IPS-18c (cell line): ENCODE data around the gene NDUFA7.
A peak's percentile ranks its signal among the peaks of the same experiment; 100 is the strongest.
"Not testable (repeated sequence)": the region's sequence is repeated elsewhere in the genome, so short reads cannot be mapped to it uniquely, and the experiment has no call there.

Experiments
- H3K4me3 ChIP-seq: 2 replicates; pipeline ENCODE4 v1.7.0; 2013; ENCODE audit warnings: low read depth, mild to moderate bottlenecking, low read length, moderate library complexity; ENCODE audit not compliant: insufficient read depth
- H3K9me3 ChIP-seq: one replicate; pipeline ENCODE4 v1.6.1; 2013; ENCODE audit warnings: mild to moderate bottlenecking, low read length, moderate library complexity; ENCODE audit not compliant: control insufficient read depth, insufficient read depth

The NDUFA7 gene

DNA sequence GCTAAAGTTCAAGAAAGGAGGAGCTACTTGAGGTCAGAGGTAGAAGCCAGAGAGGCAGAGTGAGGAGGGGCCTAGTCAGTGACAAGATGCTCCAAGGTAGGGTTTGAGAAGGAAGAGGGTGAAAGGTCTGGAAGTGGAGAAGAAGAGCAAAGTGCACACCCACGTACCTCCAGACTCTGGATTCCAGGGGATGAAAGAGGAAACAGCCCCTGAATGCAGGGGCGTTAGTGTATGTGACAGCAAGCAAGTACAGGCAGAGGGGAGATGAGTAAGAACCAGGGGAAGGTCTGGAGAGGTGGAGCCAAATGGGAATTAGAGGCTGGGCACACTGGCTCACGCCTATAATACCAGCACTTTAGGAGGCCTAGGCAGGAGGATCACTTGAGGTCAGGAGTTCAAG is 8.8 kb upstream of the NDUFA7 start:
- Histone ChIP-seq H3K4me3 (no peak overlapping the region), H3K9me3 (peaks cover 2% of the 10 kb centered on the region)

DNA sequence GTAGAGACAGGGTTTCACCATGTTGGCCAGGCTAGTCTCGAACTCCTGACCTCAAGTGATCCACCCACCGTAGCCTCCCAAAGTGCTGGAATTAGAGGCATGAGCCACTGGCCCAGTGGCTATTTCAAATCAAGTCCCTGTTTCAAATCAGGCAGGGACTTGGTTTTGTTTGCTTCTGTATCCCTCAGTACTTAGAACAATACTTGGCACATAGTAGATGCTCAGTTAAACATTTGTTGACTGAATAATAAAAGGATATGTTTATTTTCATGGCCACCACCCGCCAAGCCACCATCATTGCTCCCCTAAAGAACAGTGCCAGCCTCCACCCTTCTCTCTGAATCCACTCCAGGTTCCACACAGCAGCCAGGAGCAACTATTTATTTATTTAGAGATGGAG is 4.3 kb upstream of the NDUFA7 start:
- no peak overlapping the region for H3K4me3 ChIP-seq

DNA sequence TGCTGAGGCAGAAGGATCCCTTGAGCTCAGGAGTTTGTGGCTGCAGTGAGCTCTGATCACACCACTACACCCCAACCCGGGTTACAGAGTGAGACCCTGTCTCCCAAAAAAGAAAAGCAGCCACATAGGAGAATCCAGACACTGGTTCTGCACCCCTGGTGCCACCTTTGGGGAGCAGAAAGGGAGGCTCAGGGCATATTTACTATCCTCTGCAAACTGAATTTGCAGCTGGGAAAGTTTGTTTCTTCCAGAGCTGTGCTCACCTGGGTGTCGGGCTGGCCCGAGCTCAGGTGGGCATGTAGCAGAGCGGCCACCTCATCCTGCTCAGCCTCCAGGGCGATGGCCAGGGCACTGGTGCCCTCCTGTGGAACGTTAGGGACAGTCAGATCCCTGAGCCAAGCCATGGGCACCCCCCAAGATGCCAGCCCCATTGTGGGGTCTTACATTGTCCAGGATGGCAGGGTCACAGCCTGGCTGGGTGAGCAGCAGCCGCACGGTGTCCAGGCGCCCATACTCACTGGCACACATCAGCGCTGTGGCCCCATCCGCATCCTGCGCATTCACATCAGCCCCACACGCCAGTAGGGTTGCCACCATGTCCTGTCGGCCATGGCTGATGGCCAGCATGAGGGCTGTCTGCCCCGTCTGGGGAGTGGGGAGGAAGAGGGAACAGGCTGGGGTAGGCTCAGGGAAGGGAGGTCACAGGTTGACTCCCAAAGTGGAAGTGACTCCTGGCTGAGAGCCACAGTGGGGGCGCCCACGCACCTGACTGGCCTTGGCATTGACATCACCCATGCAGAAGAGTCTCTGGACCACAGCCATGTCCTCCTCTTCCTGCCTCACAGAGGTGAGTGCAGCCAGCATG is 3.2 kb upstream of the NDUFA7 start:
- Histone ChIP-seq H3K9me3 (peaks cover 2% of the 10 kb centered on the region), H3K4me3 (no peak overlapping the region)

More for the DNA sequence above, 4.3 kb upstream of the NDUFA7 start:
- H3K9me3 ChIP-seq = peaks cover 2% of the 10 kb centered on the region

DNA sequence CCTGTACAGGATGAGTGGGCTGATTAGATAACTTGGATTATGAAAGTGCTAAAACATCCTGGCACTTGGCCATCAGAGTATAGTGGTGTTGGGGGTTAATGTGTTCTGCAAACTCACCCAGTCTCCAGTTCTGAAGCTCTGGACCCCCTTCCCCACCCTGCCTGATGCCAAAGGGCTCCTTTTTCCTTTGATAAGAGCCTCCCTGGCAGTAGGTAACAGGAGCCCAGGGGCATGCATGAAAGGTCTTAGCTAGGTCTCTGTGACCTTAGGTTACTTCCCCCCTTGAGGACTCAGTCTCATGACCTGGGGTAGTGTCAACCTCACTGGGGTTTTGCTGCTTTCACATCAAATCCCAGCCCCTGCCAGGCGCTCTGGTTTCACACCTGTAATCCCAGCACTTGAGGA is 2.6 kb upstream of the NDUFA7 start:
- no peak overlapping the region for H3K4me3 ChIP-seq

DNA sequence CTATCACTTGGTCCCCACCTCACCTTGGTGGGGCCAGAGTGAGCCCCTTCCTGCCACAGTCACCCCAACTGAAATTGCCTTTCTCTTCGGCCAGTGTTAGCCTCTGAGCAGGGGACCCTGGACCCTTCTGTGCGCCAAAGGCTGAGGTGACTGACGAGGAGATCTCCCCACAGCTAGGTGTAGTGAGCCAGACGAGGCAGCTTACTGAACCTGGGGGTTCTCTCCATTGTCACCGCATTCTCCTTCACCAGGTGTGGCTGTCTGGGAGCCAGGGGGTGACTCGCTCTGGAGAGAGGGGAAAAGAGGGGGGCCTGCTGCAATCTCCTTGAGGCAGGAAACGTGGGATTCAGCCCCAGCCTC is 1.4 kb upstream of the NDUFA7 start:
- H3K4me3 ChIP-seq = peak overlapping the region; percentile 95
- no peaks in the 10 kb centered on the region for H3K9me3 ChIP-seq

More for the DNA sequence above, 2.6 kb upstream of the NDUFA7 start:
- peaks cover 2% of the 10 kb centered on the region for H3K9me3 ChIP-seq

DNA sequence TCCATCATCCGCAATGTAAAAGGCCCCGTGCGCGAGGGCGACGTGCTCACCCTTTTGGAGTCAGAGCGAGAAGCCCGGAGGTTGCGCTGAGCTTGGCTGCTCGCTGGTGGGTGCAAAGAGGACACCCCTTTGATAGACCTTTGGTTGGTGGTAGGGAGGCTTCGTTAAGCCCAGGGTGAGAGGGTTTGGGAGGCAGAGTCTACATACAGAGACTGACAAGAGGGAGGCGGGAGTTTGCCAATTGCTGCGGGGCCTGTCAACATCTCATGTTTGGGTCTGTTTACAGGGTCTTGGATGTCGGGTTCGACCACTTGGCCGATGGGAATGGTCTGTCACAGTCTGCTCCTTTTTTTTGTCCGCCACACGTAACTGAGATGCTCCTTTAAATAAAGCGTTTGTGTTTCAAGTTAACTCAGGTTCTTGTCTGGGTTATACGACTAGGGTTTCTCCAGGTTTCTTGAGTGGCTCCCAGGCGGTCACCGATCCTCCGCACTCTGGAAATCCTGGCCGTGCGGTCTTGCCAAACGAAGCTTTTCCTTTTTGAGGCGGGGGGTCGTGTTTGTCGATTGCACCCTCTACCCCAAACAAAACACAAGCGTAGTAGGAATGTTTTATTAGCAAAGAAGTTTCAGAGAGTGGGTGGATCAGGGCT is 937 bp upstream of the NDUFA7 start:
- peak overlapping the region; percentile 95 for H3K4me3 ChIP-seq
- no peaks in the 10 kb centered on the region for H3K9me3 ChIP-seq

DNA sequence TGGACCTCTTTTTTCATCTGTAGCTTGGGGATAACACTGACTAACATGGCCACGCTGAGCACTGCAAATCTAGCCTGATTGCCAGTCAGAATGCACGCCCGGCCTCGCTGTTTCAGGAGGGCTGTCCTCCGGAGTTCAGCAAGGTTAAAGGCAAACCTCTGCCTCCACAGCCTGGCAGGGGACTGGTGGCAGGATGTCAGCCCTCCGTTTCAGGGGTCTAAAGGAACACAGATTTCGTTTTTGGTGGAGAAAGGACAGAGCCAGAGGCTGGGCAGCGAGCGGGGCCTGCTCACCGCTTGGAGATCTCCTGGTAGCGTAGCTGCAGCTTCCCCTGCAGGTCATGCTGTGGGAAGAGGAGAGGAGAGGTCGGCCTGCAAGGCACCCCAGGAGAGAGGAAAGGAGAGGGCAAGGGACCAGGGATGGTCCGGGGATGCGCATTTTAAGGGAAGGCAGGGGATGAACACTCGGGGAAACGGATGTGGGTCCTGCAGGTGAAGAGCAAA is 560 bp downstream of the NDUFA7 start:
- Histone ChIP-seq H3K4me3 (peak overlapping the region; percentile 95), H3K9me3 (no peaks in the 10 kb centered on the region)

DNA sequence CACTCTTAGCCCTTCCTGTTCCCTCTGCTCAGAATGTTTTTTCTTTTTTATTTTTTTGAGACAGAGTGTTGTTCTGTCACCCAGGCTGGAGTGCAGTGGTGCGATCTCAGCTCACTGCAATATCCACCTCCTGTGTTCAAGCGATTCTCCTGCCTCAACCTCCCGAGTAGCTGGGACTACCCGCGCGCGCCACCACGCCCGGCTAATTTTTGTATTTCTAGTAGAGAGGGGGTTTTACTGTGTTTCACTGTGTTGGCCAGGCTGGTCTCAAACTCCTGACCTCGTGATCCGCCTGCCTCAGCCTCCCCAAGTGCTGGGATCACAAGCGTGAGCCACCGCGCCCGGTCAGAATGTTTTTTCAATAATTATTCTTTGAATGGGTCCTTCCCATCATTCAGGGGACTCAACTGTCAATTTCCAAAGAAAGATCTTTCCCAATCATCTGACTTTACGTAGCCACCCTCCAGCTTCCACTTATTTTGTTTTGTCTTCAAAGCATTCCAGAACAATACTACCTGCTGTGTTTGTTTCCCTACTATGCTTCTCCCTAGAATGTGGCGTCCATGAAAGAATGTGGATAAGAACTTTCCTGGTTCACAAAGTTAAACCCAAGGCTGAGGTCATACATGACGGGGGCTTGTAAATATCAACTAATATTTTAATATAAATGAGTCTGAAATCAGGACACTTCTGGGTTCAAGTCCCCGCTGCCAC is 1.2 kb downstream of the NDUFA7 start:
- peak overlapping the region; percentile 95 for H3K4me3 ChIP-seq

DNA sequence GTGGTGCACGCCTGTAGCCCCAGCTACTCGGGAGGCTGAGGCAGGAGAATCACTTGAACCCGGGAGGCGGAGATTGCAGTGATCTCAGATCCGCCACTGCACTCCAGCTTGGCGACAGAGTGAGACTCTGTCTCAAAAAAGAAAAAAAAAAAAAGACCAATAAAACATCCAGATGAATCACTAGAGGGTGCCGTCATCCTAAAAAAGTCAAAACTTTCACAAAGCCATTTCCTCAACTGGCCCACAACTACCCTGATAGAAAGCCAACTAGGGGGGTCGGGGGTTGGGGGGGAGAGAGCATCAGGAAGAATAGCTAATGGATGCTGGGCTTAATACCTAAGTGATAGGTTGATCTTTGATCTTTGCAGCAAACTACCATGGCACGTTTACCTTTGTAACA is 2.3 kb downstream of the NDUFA7 start:
- not testable (repeated sequence) for H3K9me3 ChIP-seq, H3K4me3 ChIP-seq

More for the DNA sequence above, 1.2 kb downstream of the NDUFA7 start:
- H3K9me3 ChIP-seq = no peaks in the 10 kb centered on the region

DNA sequence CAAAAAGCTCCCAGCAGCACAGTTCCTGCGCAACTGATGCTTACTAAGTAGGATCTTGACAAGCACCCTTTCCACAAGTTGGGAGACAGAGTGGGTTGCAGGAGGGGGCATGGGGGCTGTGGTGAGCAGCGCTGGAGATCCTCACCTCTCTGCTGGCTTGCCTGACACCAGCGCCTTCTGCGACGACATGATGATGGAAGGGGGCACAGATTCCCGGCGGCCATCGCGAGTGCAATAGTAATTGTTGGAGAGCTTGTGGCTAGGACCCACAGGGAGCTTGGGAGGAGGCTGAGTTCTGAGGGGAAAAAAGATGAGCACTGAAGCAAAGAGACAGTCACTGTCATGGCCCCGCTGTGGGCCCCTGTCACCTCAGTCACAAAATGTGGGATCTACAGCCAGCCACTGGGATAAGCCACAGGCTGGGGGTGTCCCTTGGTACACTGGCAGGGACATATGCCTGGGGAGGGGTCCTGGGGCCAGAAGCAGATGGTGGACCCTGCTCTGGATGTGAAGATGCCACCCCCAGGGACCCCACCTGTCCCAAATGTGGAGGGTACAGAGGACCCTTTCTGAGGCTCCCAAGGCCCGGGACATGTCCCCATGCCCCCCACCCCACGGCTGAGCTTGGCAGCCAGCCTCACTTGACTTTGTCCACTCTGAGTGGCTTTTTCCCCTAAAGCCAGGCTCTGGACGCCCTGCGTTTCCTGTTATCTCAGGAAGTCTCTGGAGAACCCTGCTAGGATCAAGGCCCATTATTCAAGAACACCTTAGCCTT is 4.6 kb downstream of the NDUFA7 start:
- H3K4me3 ChIP-seq = no peak overlapping the region

DNA sequence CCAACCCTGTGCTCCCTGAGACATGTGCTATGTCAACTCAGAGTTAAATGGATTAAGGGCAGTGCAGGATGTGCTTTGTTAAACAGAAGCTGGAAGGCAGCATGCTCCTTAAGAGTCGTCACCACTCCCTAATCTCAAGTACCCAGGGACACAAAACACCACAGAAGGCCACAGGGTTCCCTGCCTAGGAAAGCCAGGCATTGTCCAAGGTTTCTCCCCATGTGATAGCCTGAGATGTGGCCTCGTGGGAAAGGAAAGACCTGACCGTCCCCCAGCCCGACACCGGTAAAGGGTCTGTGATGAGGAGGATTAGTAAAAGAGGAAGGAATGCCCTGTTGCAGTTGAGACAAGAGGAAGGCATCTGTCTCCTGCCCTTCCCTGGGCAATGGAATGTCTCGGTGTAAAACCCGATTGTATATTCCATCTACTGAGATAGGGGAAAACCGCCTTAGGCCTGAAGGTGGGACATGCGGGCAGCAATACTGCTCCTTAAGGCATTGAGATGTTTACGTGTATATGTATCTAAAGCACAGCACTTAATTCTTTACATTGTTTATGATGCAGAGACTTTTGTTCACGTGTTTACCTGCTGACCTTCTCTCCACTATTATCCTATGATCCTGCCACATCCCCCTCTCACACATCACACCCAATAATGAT is 6.1 kb downstream of the NDUFA7 start:
- H3K4me3 ChIP-seq = not testable (repeated sequence)

More for the DNA sequence above, 4.6 kb downstream of the NDUFA7 start:
- H3K9me3 ChIP-seq = no peaks in the 10 kb centered on the region

DNA sequence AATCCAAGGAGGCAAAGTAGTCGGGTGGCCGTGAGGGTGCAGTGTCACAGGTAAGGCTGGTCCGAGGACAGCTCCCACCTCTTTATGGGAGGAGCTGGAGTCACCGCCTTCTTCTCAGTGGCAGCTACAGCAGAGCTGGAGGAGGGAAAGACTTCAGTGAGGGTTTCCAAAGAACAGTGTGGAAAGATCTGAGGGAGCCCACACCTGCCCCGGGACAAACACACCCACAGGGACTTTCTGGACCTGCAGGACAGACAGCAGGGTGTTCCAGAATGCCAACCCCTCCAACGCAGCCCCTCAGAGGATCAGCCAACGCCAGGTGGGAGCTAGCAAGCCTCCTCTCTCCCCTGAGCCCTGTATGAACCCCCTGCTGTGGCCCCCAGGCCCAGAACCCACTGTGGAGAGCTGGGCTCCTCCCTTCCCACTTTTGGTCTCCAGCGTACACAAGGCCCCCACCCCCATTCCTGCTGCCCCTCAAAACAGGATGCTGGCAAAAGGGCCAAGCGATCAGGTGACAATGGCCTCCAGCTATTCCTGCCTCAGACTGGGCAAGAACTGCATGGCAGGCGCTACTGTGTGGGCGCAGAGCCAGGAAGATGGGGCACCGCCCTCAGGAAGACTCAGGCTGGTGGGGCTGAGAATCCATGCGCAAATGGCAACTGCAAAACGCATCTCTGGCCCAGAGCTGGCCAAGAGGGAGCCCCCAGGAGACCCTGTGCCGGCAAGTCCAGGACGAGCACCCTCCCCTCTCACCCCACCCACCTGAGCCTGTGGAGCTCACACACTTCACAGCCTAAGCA is 9.5 kb downstream of the NDUFA7 start:
- H3K4me3 ChIP-seq = no peak overlapping the region

More for the DNA sequence above, 6.1 kb downstream of the NDUFA7 start:
- not testable (repeated sequence) for H3K9me3 ChIP-seq

DNA sequence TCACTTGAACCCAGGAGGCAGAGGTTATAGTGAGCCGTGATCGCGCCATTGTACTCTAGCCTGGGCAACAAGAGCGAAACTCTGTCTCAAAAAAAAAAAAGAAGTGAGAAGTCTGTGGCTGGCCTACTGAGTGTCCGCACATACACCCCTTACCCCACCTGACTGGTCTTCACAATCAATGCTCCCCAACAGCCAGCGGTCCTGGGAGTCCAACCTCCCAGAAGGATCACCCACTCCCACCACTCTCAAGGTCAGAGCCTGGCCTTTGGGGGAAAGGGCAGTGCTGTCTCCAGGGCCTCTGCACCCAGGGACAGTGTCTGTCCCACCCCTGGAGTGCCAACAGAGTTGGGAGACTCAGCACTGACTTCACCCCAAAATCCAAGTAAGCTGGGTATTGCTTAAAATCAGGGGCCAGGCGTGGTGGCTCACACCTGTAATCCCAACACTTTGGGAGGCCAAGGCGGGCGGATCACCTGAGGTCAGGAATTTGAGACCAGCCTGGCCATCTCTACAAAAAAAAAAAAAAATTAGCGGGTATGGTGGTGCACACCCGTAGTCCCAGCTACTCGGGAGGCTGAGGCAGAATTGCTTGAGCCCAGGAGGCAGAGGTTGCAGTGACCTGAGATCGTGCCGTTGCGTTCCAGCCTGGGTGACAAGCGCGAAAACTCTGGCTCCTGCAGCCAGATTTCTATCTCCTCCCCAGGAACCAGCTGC is 10.7 kb downstream of the NDUFA7 start:
- H3K9me3 ChIP-seq = no peaks in the 10 kb centered on the region
- no peak overlapping the region for H3K4me3 ChIP-seq

More for the DNA sequence above, 9.5 kb downstream of the NDUFA7 start:
- no peaks in the 10 kb centered on the region for H3K9me3 ChIP-seq

DNA sequence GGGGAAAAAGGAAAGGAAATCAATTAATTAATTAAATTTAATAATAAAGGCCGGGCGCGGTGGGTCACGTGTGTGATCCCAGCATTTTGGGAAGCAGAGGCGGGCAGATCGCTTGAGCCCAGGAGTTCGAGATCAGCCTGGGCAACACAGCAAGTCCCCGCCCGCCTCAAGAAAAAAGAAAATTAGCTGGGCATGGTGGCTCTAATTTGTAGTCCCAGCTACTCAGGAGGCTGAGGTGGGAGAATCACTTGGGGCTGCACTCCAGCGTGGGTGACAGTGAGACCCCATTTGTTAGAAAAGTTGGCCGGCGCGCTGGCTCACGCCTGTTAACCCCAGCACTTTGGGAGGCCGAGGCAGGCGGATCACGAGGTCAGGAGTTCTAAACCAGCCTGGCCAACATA is 12.3 kb downstream of the NDUFA7 start:
- no peaks in the 10 kb centered on the region for H3K9me3 ChIP-seq
- H3K4me3 ChIP-seq = peak overlapping the region; percentile 62; the same call in 1 of the 2 replicates
